Stimulated activated CD4-positive, alpha-beta T cell treated with anti-CD3 and anti-CD28 coated beads, Interleukin-15, amount 100 ng/mL, for 24 hours (primary cell): ENCODE data around the gene RPS2.
"Not testable (repeated sequence)": the region's sequence is repeated elsewhere in the genome, so short reads cannot be mapped to it uniquely, and the experiment has no call there.

ENCODE experiments used
- DNase-seq: peaks from one replicate; pipeline ENCODE4 v3.0.0-alpha.2; 2020

RPS2 gene

DNA sequence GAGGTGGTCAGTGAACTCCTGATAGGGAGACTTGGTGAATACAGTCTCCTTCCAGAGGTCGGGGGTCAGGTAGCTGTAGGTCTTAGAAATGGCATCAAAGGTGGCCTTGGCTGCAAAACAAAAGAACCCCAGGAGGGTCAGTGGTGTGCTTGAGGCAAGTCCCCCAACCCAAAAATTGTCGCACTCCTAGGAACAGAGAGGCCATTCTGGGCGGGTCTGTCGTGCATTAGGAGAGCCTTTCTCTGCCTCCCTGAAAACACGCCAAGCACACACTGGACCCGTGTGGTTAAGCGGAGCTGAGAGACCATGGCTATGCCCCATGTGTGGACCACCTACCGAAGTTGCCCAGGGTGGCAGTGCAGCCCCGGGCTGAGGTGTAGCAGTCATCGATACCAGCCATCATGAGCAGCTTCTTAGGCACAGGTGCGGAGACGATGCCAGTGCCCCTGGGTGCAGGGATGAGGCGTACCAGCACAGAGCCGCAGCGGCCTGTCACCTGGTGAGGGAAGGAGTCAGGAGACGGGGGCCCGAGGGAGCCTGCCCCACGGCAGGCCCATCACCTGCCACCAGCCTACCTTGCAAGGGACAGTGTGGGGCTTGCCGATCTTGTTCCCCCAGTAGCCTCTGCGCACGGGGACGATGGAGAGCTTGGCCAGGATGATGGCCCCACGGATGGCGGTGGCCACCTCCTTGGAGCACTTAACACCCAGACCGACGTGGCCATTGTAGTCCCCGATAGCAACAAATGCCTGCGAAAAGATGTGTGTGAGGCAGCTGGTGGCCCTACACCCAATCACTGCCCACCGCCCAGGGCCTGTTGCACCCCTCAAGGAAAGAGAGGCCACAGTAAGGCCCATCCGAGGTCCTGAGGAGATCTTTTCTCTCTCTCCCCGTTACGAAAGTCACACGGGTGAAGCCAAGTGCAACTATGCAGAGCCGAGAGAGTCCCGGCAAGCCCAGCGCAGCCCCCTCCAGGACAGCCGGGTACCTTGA, 2.2 kb downstream of the RPS2 start:
- peak; percentile 34 for DNase-seq

GRCh38 chr16:1961651-1962067, 3.0 kb downstream of the RPS2 start:
- DNase-seq, result peak; percentile 52

DNA sequence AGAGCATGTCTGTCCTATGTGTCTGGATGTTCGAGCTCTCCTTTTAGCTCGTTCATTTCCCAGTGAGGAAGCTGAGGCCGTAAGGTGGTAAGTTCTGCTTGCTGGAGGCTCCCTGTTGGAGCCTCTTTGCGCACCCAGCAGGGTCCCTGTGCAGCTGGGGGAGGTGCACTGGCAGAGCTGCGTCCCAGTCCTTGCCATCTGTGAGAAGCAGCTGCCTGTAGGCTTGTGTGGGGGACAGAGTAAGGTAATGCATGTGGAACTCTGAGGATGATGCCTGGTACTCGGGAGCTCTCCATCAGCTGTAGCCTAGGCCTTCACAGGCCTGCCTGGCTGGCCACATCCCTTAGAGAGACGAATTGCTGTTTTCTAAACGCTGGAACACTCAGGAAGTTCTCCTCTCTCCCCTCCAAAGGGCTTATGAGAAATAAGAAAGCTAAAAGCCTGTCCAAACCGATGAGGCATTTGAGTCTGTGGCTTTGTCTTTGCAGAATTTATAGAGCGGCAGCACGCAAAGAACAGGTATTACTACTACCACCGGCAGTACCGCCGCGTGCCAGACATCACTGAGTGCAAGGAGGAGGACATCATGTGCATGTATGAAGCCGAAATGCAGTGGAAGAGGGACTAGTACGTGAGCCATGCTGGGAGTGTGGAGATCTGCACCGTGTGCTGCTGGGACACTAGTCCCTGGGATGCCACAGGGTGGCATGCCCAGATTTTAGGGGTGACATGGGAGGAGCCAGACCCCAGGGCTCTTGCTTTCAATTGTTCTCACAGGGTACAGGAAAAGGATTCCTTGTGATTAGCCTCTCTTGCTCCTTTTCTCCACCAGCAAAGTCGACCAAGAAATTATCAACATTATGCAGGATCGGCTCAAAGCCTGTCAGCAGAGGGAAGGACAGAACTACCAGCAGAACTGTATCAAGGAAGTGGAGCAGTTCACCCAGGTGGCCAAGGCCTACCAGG, 3.7 kb downstream of the RPS2 start:
- peak; percentile 73 for DNase-seq

- DNase-seq, result peak; percentile 96
Observed at GRCh38 chr16:1959269-1960039, 5.2 kb downstream of the RPS2 start, which contains the start of gene NDUFB10. Gene NDUFB10 (plus strand): TSS chr16:1959538. CDS start chr16:1959625, 87 bp downstream.

GRCh38 chr16:1958715-1959268, 5.8 kb downstream of the RPS2 start:
- no peak for DNase-seq

DNA sequence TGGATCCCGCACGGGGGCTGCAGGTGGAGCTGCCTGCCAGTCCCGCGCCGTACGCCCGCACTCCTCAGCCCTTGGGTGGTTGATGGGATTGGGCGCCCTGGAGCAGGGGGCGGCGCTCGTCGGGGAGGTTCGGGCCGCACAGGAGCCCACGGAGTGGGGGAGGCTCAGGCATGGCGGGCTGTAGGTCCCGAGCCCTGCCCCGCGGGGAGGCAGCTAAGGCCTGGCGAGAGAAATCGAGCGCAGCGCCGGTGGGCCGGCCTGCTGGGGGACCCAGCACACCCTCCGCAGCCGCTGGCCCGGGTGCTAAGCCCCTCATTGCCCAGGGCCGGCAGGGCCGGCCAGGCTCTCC, 6.5 kb downstream of the RPS2 start:
- DNase-seq, result not testable (repeated sequence)

- not testable (repeated sequence) for DNase-seq
Observed at GRCh38 chr16:1957434-1958142, 7.0 kb downstream of the RPS2 start.

GRCh38 chr16:1953734-1954133, 10.9 kb downstream of the RPS2 start:
- DNase-seq, result no peak

GRCh38 chr16:1950559-1950958, 14.1 kb downstream of the RPS2 start:
- no peak for DNase-seq

GRCh38 chr16:1950047-1950446, 14.6 kb downstream of the RPS2 start:
- no peak for DNase-seq

DNA sequence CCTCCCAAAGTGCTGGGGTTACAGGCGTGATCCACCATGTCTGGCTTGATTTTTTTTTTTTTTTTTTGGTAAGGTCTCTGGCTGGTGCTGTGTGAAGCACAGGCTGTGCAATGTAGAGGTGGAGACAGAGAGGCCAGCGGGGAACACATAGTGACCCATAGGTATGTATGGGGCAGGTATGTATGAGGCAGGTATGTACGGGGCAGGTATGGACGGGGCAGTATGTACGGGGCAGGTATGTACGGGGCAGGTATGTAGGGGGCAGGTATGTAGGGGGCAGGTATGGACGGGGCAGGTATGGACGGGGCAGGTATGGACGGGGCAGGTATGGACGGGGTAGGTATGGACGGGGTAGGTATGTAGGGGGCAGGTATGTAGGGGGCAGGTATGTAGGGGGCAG, 15.1 kb downstream of the RPS2 start:
- DNase-seq, result no peak

- DNase-seq, result no peak
Observed at GRCh38 chr16:1947369-1947670, 17.3 kb downstream of the RPS2 start.

DNA sequence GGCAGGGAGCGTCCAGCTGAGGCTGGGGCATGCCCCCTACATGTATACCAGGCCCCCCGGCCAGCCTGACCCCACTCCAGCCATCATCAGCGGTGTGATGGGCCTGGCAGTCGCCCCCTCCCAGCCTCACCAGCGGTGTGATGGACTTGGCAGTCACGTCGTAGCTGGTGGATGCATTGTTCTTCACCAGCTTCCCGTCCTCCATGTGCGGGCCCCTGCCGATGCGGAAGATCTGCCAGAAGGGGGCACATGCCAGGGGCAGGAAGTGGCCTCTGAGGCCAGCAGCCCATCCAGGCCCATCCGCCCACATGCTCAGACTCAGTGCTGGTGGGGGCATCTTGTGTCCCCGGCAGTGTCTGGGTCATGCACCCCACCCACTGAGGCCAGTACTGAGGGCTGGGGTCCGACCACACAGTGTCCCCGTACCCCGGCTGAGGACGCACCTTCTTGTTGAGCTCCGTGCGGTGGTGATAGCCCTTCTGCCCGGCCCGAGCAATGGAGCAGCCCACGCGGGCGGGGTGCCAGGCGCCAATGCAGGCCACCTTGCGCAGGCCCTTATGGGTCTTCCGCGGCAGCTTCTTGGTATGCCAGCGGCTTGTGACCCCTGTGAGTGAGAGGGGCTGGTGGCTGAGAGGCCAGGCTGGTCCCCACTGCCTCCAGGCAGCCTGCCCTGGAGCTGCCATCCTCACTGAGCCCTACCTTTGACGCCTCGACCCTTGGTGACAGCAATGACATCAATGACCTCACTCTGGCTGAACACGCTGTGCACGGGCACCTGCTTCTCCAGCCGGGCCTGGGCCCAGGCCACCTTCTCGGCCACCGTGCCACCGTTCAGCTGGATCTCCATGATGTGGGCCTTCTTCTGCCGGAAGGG, 17.9 kb downstream of the RPS2 start:
- DNase-seq, result no peak

GRCh38 chr16:1945559-1946391, 18.9 kb downstream of the RPS2 start:
- no peak for DNase-seq

- no peak for DNase-seq
Observed at GRCh38 chr16:1944612-1945199, 19.9 kb downstream of the RPS2 start.

DNA sequence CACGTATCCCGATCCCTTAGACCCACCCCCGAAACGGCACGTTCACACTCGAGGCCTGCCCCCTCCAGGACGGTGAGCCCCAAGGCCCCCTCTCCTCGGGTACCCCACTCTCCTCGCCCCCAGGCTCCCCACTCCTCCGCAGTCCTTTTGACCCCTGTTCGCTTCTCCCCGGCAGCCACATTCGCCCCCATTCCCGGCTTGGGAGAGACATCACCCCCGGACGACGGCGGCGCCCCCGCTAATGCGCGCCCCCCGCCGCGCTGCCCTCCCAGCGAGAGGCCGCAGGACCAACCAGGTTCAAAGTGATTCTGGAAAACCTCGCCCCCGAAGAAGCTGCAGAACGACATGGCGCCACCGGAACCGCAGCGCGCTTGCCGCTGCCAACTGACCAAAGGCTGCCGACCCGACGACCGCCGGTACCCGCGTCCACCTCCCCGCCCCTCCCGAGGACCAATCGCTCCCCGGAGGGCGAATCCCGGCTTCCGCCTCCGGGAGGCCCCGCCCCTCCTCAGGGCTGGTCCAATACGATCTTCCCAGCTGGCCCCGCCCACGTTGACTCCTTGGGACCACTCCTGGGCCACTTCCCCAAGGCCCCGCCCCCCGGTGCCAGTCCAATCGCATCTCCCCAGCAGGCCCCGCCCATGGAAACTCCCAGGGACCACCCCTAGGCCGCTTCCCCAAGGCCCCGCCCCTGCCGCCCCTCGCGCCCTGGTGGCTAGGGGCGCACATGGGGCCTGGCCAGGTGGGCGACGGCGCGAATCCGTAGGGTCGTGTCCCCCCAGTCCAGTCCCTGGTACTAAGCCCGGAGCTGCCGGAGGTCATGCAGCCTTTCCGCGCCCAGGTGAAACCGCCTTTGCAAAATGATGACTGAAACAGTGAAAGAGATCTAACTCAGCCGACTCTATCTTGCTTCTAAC, 21.6 kb downstream of the RPS2 start, which contains the start of gene MSRB1:
Gene MSRB1, minus strand, starts transcription at position 390 of the 917 bp plus-strand sequence. Its CDS starts 43 bp downstream, at position 347.
- peak; percentile 100 for DNase-seq

DNA sequence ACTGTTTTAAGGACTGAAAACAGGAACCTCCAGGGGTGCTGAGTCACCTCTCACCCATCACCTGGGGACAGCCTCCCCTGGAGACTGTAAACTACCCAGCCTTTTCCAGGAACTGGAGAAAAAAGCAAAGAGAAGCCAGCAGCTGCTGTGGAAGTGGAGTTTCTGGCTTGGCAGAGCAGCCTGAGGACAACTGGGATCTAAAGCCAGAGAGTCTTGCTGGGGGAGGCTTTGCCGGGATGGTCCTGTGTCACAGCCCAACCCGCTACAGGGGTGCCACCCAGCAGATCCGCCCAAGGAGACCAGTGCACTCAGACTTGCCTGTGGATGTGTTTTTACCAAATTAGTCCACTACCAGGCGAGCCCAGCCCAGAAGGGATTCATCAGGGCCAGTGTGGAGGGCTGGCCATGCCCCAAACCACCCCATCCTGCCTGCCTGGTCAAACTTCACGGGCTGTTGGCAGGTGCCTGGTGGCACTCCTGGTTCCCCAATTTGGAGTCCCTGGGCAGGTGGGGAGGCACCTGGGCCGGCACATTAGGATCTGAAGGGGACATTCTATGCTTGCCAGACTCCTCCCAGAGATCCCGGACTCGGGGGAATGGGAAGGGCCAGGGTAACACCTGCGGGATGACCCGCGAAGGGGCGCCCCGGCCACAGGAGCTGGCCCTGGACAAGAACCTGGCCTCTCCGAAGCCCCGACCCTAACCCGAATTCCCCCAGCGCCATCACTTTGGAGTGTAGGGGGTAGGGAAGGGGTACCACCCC, 22.4 kb downstream of the RPS2 start:
- DNase-seq, result peak; percentile 40
